ENCODE data around the gene PER3. TPM values are rescaled to one million over a fixed set of nuclear protein-coding genes. Genes with fewer than 3 reads are reported as not detected.

The PER3 gene
- total and polyA plus RNA-seq, 2 experiments from 2014 or later = 1.9 to 2.7 TPM

- DNase-seq (ENCODE audit: low spot score) = no peak
- no peak overlapping the region for H3K4me3 ChIP-seq
- peaks cover 11% of the 10 kb centered on the region for H3K9me3 ChIP-seq (ENCODE audit: low read depth)
- H2AFZ ChIP-seq = no peak overlapping the region
- H3K4me2 ChIP-seq = no peak overlapping the region
- no peaks in the 10 kb centered on the region for H3K79me2 ChIP-seq
- H4K20me1 ChIP-seq (ENCODE audit: insufficient read depth, poor library complexity, severe bottlenecking) = no peaks in the 10 kb centered on the region
- no peaks in the 10 kb centered on the region for H3K4me1 ChIP-seq (ENCODE audit: insufficient read depth)
- H3K9me2 ChIP-seq (replicated peaks; ENCODE audit: insufficient read depth) = no peaks in the 10 kb centered on the region
- H3K36me3 ChIP-seq (replicated peaks; ENCODE audit: insufficient read depth, low read depth) = no peaks in the 10 kb centered on the region
- 87% methylated on average over 7 of the region's 7 CpGs for WGBS (ENCODE audit: low lambda C conversion rate, missing lambda C conversion rate)
- H3K27me3 ChIP-seq = no peaks in the 10 kb centered on the region
- no peak overlapping the region for H3K27ac ChIP-seq
- TF ChIP-seq EZH2phosphoT487 (IDR thresholded peaks at IDR 0.05; ENCODE audit: low read depth, severe bottlenecking, unreplicated experiment) = no peak
These were observed 26.3 kb downstream of the PER3 start for GRCh38 chr1:7810395-7810794.

- Histone ChIP-seq H3K27ac (no peak overlapping the region), H3K79me2 (no peaks in the 10 kb centered on the region), H3K27me3 (no peaks in the 10 kb centered on the region), H3K9me3 (ENCODE audit: low read depth) (peaks cover 11% of the 10 kb centered on the region), H3K36me3 (replicated peaks; ENCODE audit: insufficient read depth, low read depth) (no peaks in the 10 kb centered on the region), H3K4me1 (ENCODE audit: insufficient read depth) (no peaks in the 10 kb centered on the region), H3K9me2 (replicated peaks; ENCODE audit: insufficient read depth) (no peaks in the 10 kb centered on the region), H3K4me2 (no peak overlapping the region), H2AFZ (no peak overlapping the region), H3K4me3 (no peak overlapping the region), H4K20me1 (ENCODE audit: insufficient read depth, poor library complexity, severe bottlenecking) (no peaks in the 10 kb centered on the region)
- TF ChIP-seq CTCF (IDR thresholded peaks at IDR 0.05; ENCODE audit: poor library complexity) (no peak), EZH2phosphoT487 (IDR thresholded peaks at IDR 0.05; ENCODE audit: low read depth, severe bottlenecking, unreplicated experiment) (no peak), EZH2 (IDR thresholded peaks at IDR 0.05; ENCODE audit: borderline replicate concordance) (no peak)
- WGBS (ENCODE audit: low lambda C conversion rate, missing lambda C conversion rate) = 93% methylated on average over 6 of the region's 6 CpGs
- no peak for DNase-seq (ENCODE audit: low spot score)
These were observed 27.4 kb downstream of the PER3 start for GRCh38 chr1:7811476-7811875.

GRCh38 chr1:7813677-7814373 is 29.7 kb downstream of the PER3 start:
- Histone ChIP-seq H2AFZ (no peak overlapping the region), H3K4me2 (no peak overlapping the region), H3K9me3 (ENCODE audit: low read depth) (peaks cover 11% of the 10 kb centered on the region), H3K9me2 (replicated peaks; ENCODE audit: insufficient read depth) (no peaks in the 10 kb centered on the region), H3K4me1 (ENCODE audit: insufficient read depth) (no peaks in the 10 kb centered on the region), H4K20me1 (ENCODE audit: insufficient read depth, poor library complexity, severe bottlenecking) (no peaks in the 10 kb centered on the region), H3K79me2 (no peaks in the 10 kb centered on the region), H3K27me3 (no peaks in the 10 kb centered on the region), H3K4me3 (no peak overlapping the region), H3K27ac (no peak overlapping the region), H3K36me3 (replicated peaks; ENCODE audit: insufficient read depth, low read depth) (no peaks in the 10 kb centered on the region)
- DNase-seq (ENCODE audit: low spot score) = no peak
- 87% methylated on average over 3 of the region's 3 CpGs for WGBS (ENCODE audit: low lambda C conversion rate, missing lambda C conversion rate)
- TF ChIP-seq EZH2 (IDR thresholded peaks at IDR 0.05; ENCODE audit: borderline replicate concordance) = no peak
- no peak for TF ChIP-seq CTCF (IDR thresholded peaks at IDR 0.05; ENCODE audit: poor library complexity)
- TF ChIP-seq EZH2phosphoT487 (IDR thresholded peaks at IDR 0.05; ENCODE audit: low read depth, severe bottlenecking, unreplicated experiment) = no peak

GRCh38 chr1:7821282-7821681 is 37.2 kb downstream of the PER3 start:
- H3K4me3 ChIP-seq = no peak overlapping the region
- no peak for DNase-seq (ENCODE audit: low spot score)
- no peaks in the 10 kb centered on the region for H3K79me2 ChIP-seq
- no peaks in the 10 kb centered on the region for H3K9me3 ChIP-seq (ENCODE audit: low read depth)
- H3K27ac ChIP-seq = no peak overlapping the region
- no peaks in the 10 kb centered on the region for H3K27me3 ChIP-seq
- no peaks in the 10 kb centered on the region for H3K9me2 ChIP-seq (replicated peaks; ENCODE audit: insufficient read depth)
- no peaks in the 10 kb centered on the region for H3K36me3 ChIP-seq (replicated peaks; ENCODE audit: insufficient read depth, low read depth)
- no peaks in the 10 kb centered on the region for H4K20me1 ChIP-seq (ENCODE audit: insufficient read depth, poor library complexity, severe bottlenecking)
- H3K4me2 ChIP-seq = no peak overlapping the region
- H3K4me1 ChIP-seq (ENCODE audit: insufficient read depth) = no peaks in the 10 kb centered on the region
- no peak for TF ChIP-seq CTCF (IDR thresholded peaks at IDR 0.05; ENCODE audit: poor library complexity)
- no peak for TF ChIP-seq EZH2 (IDR thresholded peaks at IDR 0.05; ENCODE audit: borderline replicate concordance)
- WGBS (ENCODE audit: low lambda C conversion rate, missing lambda C conversion rate) = 79% methylated on average over 3 of the region's 3 CpGs
- no peak overlapping the region for H2AFZ ChIP-seq
